CD14-positive monocyte (primary cell): Measurements from ENCODE around the gene TENT4A. TPM values are rescaled to one million over a fixed set of nuclear protein-coding genes. Genes with fewer than 3 reads are reported as not detected.
A peak's percentile ranks its signal among the peaks of the same experiment; 100 is the strongest.

Source experiments
- DNase-seq, 3 donors: peaks; one replicate each; pipeline ENCODE4 v3.0.0-alpha.2; 2011 to 2022
- H2AFZ ChIP-seq: 2 replicates; pipeline ENCODE4 v1.6.0; 2012; ENCODE audit warnings: mild to moderate bottlenecking, low read depth, low read length, inconsistent platforms; ENCODE audit not compliant: insufficient read depth, poor library complexity, severe bottlenecking
- H3K27ac ChIP-seq, 2 donors: 1 replicate in 1 of 2; 2 replicates in 1 of 2; pipeline ENCODE4 v1.5.1; 2012 to 2013; ENCODE audit warnings: low read length in 2 of 2, control low read depth in 1 of 2, inconsistent platforms in 1 of 2, low read depth in 1 of 2, mild to moderate bottlenecking in 1 of 2
- H3K27me3 ChIP-seq, 2 donors: one replicate each; pipeline versions ENCODE4 v1.6.0 to v1.6.1; 2011 to 2013; ENCODE audit warnings: low read length in 2 of 2; ENCODE audit not compliant: control insufficient read depth in 2 of 2, insufficient read depth in 2 of 2
- H3K36me3 ChIP-seq, 2 donors: replicated peaks in 1 of 2; 1 replicate in 1 of 2; 2 replicates in 1 of 2; pipeline versions ENCODE4 v1.5.1 to v1.6.1; 2012 to 2013; ENCODE audit warnings: low read length in 2 of 2, control low read depth in 1 of 2, inconsistent platforms in 1 of 2, mild to moderate bottlenecking in 1 of 2; ENCODE audit not compliant: insufficient read depth in 2 of 2, control insufficient read depth in 1 of 2
- H3K4me1 ChIP-seq, 2 donors: 1 replicate in 1 of 2; 2 replicates in 1 of 2; pipeline versions ENCODE4 v1.5.1 to v1.6.1; 2012 to 2013; ENCODE audit warnings: low read length in 2 of 2, control low read depth in 1 of 2, inconsistent platforms in 1 of 2, mild to moderate bottlenecking in 1 of 2, moderate library complexity in 1 of 2; ENCODE audit not compliant: insufficient read depth in 2 of 2, control insufficient read depth in 1 of 2
- H3K4me2 ChIP-seq: replicated peaks from 2 replicates; pipeline ENCODE3; 2012; ENCODE audit warnings: low read length, moderate library complexity, mild to moderate bottlenecking; ENCODE audit not compliant: poor library complexity, severe bottlenecking; ENCODE audit errors: extremely low read depth
- H3K4me3 ChIP-seq, 3 experiments: fragments of 200-600 bp in 1 of 3; sonication (generic) in 1 of 3; replicated peaks in 1 of 3; 1 replicate in 2 of 3; 2 replicates in 1 of 3; pipeline ENCODE4 v1.5.1; 2011 to 2013; ENCODE audit warnings: low read length in 3 of 3, mild to moderate bottlenecking in 3 of 3, control low read depth in 2 of 3, low read depth in 2 of 3, inconsistent platforms in 1 of 3, moderate library complexity in 1 of 3
- H3K79me2 ChIP-seq: 2 replicates; pipeline ENCODE4 v1.6.0; 2012; ENCODE audit warnings: mild to moderate bottlenecking, control low read depth, inconsistent platforms, low read length, moderate library complexity; ENCODE audit not compliant: insufficient read depth
- H3K9ac ChIP-seq: 2 replicates; pipeline ENCODE4 v1.6.0; 2017; ENCODE audit warnings: low read length, mild to moderate bottlenecking; ENCODE audit not compliant: insufficient read depth, poor library complexity, severe bottlenecking
- H3K9me3 ChIP-seq, 2 donors: replicated peaks in 1 of 2; 1 replicate in 1 of 2; 2 replicates in 1 of 2; pipeline versions ENCODE4 v1.5.1 to v1.6.1; 2012 to 2013; ENCODE audit warnings: low read length in 2 of 2, control low read depth in 1 of 2; ENCODE audit not compliant: control insufficient read depth in 1 of 2, insufficient read depth in 1 of 2
- H4K20me1 ChIP-seq: 2 replicates; pipeline ENCODE4 v1.6.0; 2012; ENCODE audit warnings: mild to moderate bottlenecking, low read length, control low read depth, moderate library complexity; ENCODE audit not compliant: insufficient read depth
- H3K27ac Mint-ChIP-seq, 7 donors: one replicate each; pipeline ENCODE4 v1.8.0; 2020; ENCODE audit warnings: mild to moderate bottlenecking in 7 of 7, mixed read lengths in 7 of 7, moderate library complexity in 6 of 7, inconsistent platforms in 2 of 7
- H3K27me3 Mint-ChIP-seq, 3 donors: one replicate each; pipeline ENCODE4 v1.8.0; 2021 to 2022; ENCODE audit warnings: low read depth in 3 of 3, mild to moderate bottlenecking in 3 of 3, mixed read lengths in 3 of 3, moderate library complexity in 3 of 3, inconsistent platforms in 1 of 3
- H3K36me3 Mint-ChIP-seq, 2 donors: one replicate each; pipeline ENCODE4 v1.8.0; 2020; ENCODE audit warnings: mixed read lengths in 2 of 2, inconsistent platforms in 1 of 2, mild to moderate bottlenecking in 1 of 2
- H3K4me1 Mint-ChIP-seq: one replicate; pipeline ENCODE4 v1.8.0; 2020; ENCODE audit warnings: mild to moderate bottlenecking, mixed read lengths
- H3K4me3 Mint-ChIP-seq, 2 donors: one replicate each; pipeline ENCODE4 v1.8.0; 2020; ENCODE audit warnings: mild to moderate bottlenecking in 2 of 2, mixed read lengths in 2 of 2, moderate library complexity in 1 of 2
- H3K9me3 Mint-ChIP-seq, 7 donors: one replicate each; pipeline ENCODE4 v1.8.0; 2020 to 2022; ENCODE audit warnings: mixed read lengths in 7 of 7, mild to moderate bottlenecking in 6 of 7, moderate library complexity in 6 of 7, inconsistent platforms in 2 of 7
- CTCF ChIP-seq: fragments of 200-600 bp; IDR thresholded peaks from one replicate; pipeline ENCODE4 v1.8.0; 2022; ENCODE audit warnings: antibody characterized with exemption, mild to moderate bottlenecking
- WGBS: methylation state at CpG from one replicate; pipeline ENCODE4 v1.1.5; 2013; ENCODE audit warnings: missing lambda C conversion rate; ENCODE audit not compliant: insufficient coverage; 5-methylcytosine and 5-hydroxymethylcytosine counted together
- intact Hi-C, 2 donors: fragments of 100-400 bp; cut with micrococcal nuclease; formaldehyde crosslinking; loops; one replicate each; pipeline versions ENCODE4 v1.15.0 to v1.15.1; 2023
- polyA plus RNA-seq, 3 donors: library from polyadenylated mRNA; depleted of rRNA in 1 of 3; unstranded in 2 of 3; stranded (reverse) in 1 of 3; fragments of 300-500 nt in 2 of 3; fragments of >200 nt in 1 of 3; fragmentation: Illumina TruSeq in 2 of 3; gene quantifications; 1 replicate in 2 of 3; 2 replicates in 1 of 3; pipeline ENCODE4 v1.2.3, GENCODE V29; 2012 to 2021

TENT4A gene
- polyA plus RNA-seq, 3 donors, result 0.17 to 15.6 (median 0.44) TPM

DNA sequence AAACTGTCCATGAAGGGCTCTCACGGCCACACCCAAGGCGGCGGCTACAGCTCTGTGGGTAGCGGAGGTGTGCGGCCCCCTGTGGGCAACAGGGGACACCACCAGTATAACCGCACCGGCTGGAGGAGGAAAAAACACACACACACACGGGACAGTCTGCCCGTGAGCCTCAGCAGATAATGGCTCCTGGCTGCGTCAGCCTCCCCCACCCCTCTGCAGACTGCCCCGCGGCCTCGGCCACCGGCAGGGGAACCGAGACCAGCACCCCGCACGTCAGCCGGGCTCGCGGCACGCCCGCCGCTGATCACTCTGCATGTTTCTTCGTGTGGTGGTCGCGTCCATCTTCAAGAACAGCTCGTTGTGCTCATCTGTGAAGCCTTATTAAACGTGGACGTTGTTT lies 41.5 kb downstream of the TENT4A start:
- no peaks in the 10 kb centered on the region for H3K79me2 ChIP-seq
- intact Hi-C loops, result no loop called here
- H3K4me2 ChIP-seq, result no peak overlapping the region
- Mint-ChIP-seq H3K36me3 (peaks cover 76 to 88% of the 10 kb centered on the region in 2 donors), H3K9me3 (no peaks in the 10 kb centered on the region), H3K27ac (peak overlapping the region in 2 of 7 donors; percentile 5 to 38), H3K4me3 (no peak overlapping the region), H3K4me1 (peaks cover 3% of the 10 kb centered on the region), H3K27me3 (peaks cover 0 to 2% (median 2%) of the 10 kb centered on the region in 3 donors)
- no peak for DNase-seq
- no peaks in the 10 kb centered on the region for H3K27me3 ChIP-seq
- H4K20me1 ChIP-seq, result peaks cover 5% of the 10 kb centered on the region
- no peak overlapping the region for H3K9ac ChIP-seq
- H3K9me3 ChIP-seq, result no peaks in the 10 kb centered on the region
- 96% methylated on average over 28 of the region's 29 CpGs for WGBS
- H3K27ac ChIP-seq, result no peak overlapping the region
- H3K4me3 ChIP-seq, result no peak overlapping the region
- peaks cover 76 to 93% of the 10 kb centered on the region in 2 donors for H3K36me3 ChIP-seq
- no peak overlapping the region for H2AFZ ChIP-seq
- TF ChIP-seq CTCF, result no peak
- H3K4me1 ChIP-seq, result peaks cover 0 to 1% of the 10 kb centered on the region in 2 donors

DNA sequence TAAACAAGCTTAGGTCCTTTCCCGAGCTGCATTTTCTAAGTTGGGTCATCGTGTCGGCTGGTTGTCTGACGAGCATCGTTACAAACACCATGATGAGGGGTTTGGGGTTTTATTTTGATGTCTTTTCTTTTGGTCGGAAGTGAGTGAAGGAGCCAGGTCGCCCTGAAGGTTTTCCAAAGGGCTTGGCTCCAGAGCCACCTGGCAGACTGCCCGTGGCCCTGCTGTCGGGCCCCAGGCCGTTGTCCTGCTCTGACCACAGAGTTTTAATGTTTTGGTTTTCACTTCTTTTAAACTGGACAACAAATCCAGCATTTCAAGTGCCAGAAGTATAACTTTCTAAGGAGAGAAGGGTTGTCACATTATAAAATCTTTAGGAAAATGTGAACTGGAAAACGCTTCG lies 42.3 kb downstream of the TENT4A start:
- whole genome bisulfite sequencing, result 95% methylated on average over 7 of the region's 12 CpGs
- H3K27me3 ChIP-seq, result no peaks in the 10 kb centered on the region
- H4K20me1 ChIP-seq, result peaks cover under 1% of the 10 kb centered on the region
- Mint-ChIP-seq H3K36me3 (peaks cover 70 to 83% of the 10 kb centered on the region in 2 donors), H3K27me3 (peaks cover 0 to 4% (median 2%) of the 10 kb centered on the region in 3 donors), H3K4me1 (peaks cover 11% of the 10 kb centered on the region), H3K9me3 (no peaks in the 10 kb centered on the region), H3K4me3 (no peak overlapping the region), H3K27ac (peak overlapping the region in 2 of 7 donors; percentile 19 to 66)
- peaks cover 69 to 85% of the 10 kb centered on the region in 2 donors for H3K36me3 ChIP-seq
- H3K79me2 ChIP-seq, result no peaks in the 10 kb centered on the region
- H3K27ac ChIP-seq, result no peak overlapping the region
- H3K4me2 ChIP-seq, result no peak overlapping the region
- DNase-seq, result no peak
- peaks cover 6 to 9% of the 10 kb centered on the region in 2 donors for H3K4me1 ChIP-seq
- TF ChIP-seq CTCF, result no peak
- H2AFZ ChIP-seq, result no peak overlapping the region
- no peak overlapping the region for H3K9ac ChIP-seq
- no peaks in the 10 kb centered on the region for H3K9me3 ChIP-seq
- no peak overlapping the region for H3K4me3 ChIP-seq
- intact Hi-C loops, result no loop called here
